Activated CD4-positive, alpha-beta T cell treated with anti-CD3 and anti-CD28 coated beads, Interleukin-2, amount 50 U/mL, for 4 hours (primary cell): ENCODE measurements around the gene PINK1.

ENCODE experiments used
- DNase-seq, 2 experiments: peaks; one replicate each; pipeline ENCODE4 v3.0.0-alpha.2; 2020

PINK1 gene

DNA sequence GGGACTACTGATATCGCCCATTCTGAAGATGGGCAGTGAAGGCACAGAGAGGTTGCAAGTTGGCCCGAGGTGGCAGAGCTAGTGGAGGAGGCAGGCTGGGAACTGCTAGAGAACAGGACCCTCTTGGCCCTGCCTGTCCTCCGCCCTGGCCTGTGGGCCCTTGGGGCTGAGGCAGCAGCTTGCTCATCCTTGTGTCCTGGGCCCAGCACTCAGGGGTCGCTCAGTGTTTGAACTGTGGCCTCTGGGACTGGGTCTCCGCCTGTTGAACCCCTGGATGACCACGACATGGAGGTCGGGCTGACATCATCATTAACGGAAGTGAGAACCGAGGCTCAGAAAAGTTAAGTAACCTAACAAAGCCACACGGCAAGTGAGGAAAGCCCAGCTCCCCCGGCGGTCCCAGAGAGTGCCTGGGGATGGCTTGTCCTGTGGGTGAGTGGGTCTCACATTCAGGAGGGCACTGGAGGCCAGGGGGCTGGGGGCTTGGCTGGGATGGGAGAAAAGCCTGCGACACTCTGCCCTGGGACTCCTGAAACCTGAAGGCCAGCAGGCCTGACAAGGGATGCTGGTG lies 50.9 kb downstream of the PINK1 start:
- DNase-seq = no peak

- no peak for DNase-seq
These were observed 51.4 kb downstream of the PINK1 start for GRCh38 chr1:20684651-20685050.

DNA sequence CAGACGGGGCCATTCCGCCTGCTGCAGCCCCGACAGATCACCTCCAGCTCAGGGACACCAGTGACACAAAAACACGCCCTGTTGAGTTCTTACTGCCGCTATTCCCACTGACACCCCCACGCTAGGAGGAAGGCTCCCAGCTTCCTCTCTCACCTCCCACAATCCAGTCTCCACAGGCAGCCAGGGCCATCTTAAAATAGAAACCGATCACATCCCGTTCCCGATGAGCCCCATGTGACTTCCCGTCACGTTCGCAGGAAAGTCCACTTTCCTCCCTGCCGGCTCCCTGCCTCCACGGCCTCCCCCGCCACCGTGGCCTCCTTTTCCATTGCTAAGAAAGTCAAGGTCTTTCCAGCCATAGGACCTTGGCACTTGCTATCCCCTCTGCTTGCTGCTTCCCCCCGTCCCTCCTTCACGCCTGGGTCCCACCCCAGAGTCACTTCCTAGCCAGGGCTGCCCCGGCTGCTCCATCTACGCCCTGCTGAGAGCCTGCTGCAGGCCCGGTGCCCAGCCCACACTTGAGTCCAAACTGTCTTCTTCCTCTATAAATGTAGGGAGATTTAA lies 51.9 kb downstream of the PINK1 start:
- DNase-seq = no peak

DNA sequence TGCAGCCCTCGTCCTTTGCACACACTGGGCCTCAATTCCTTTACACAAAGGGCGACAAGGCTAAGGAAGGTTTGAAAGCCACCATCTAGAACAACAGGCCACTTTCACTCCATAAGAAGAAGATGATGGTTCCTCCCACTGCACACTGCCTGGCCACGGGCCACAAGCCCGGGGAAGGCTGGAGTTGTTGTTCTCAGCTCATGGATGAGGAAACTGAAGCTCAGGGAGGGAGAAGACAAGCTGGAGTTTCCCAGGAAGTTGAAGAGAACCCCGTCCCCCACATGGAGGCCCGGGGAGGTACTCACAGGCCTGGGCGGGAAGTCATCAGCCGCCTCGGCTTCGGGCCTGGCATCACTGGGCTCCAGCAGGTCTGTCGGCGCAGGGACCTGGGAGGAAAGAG lies 52.5 kb downstream of the PINK1 start:
- no peak for DNase-seq

- no peak for DNase-seq
These were observed 53.8 kb downstream of the PINK1 start for GRCh38 chr1:20686883-20687725.

GRCh38 chr1:20689645-20690056 lies 56.4 kb downstream of the PINK1 start:
- no peak for DNase-seq

DNA sequence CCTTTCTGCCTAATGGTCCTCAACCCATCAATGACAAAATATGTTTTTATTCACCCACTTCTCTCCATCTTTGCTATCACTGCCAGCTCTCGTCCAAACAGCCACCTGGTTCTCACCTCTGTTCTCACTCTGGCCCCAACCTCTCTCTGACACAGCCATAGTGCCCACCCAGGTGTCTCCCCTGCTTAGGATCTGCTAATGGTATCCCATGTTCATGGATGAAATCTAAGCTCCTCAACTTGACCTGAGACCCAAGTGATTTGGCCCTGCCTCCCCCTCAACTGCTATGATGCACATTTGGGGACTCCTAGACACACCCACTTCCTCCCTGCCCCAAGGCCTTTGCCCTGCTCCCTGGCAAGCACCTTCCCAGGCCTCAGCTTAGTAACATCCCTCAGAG lies 58.6 kb downstream of the PINK1 start:
- DNase-seq = no peak

- no peak for DNase-seq
These were observed 60.4 kb downstream of the PINK1 start for GRCh38 chr1:20693623-20694022.

GRCh38 chr1:20695515-20695914 lies 62.3 kb downstream of the PINK1 start:
- no peak for DNase-seq

DNA sequence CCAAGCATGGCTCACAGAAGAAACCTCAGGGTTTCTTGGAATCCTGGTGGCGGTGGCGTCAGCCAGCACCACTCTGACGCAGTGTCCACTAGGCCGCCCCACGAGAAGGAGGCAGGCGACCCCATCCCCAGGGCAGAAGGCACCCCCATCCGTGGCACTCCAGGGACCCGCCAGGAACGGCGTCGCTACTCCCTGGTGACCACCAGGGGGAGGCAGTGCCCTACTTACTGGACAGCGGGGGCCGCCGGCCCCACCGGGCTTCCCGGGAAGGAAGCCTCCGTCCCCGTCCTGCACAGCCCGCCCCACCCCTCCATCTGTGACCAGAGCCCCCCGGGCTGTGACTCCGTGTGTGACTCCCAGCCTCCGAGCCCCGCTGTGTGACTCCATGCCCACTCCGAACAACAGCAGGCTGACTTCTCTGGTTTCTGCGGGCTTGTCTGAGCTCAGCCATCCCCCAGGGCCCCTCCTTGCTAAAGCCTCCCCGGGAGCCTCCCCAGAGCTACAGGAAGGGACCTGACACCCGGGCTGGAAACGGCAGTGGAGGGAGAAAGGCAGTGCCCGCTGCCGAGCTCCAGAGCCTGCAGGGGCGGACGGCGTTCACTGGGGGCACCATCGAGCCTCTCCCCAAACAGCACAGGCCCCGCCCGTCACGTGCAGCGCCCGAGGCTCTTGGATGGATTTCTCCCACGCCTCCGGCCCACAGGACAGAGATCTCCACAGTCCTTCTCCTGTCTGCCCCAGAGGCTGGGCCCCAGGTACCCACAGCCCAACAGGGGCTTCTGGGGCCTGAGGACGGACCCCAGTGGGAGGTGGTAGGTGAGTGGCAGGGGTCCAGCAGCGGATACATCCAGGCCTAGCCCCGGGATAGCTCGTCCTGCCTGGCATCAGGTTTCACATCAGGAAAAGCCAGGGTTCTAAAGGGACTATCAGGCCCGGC lies 63.4 kb downstream of the PINK1 start:
- peak; percentile 59 to 62 for DNase-seq

GRCh38 chr1:20697563-20697962 lies 64.3 kb downstream of the PINK1 start:
- DNase-seq = no peak

DNA sequence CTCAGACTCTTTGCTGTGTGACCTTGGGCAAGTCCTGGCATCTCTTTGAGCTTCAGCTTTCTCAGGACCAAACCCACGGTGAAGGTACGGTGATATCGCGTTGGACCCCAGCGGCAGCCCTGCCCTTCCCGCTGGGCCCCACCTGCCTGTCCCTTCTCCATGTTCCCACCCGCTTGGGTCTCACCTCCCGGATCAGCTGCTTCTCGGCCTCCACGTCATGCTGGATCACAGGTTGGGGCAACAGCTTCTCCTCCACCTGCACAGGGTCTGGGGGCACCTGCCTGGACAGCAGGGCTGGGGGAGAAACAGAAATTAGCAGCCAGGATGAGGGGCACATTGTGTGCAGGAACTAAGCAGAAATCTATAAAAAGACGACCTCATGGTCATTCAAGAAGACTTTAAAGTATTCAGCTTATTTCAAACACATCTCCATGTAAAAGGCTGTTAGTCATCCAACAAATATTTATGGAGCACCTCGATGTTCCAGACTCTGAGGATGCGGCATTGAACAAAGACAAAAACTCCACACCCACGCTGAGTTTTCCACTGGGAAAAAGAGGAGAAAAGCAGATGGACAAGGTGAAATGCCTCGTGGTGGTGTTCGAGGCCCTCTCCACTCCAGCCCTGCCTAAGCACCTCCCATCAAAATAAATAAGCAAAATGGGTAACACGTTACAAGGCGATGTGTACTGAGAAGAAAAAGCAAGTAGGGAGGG lies 65.1 kb downstream of the PINK1 start:
- DNase-seq = no peak

DNA sequence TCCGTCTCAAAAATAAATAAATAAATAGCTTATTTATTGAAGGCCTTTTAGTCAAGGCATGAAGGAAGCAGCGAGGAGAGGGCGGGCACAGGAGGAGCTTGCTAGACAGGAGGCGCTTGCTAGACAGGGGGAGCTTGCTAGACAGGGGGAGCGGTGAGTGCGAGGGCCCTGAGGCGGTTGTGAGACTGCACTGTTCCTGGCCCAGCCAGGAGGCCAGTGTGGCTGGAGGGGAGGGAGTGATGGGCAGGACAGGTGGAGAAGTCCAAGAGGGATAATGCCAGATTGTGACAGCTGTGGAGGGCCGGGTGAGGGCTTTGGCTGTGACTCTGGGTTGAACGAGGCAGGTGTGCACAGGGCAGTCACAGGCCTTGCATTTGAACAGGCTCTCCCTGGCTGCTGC lies 66.3 kb downstream of the PINK1 start:
- DNase-seq = no peak

DNA sequence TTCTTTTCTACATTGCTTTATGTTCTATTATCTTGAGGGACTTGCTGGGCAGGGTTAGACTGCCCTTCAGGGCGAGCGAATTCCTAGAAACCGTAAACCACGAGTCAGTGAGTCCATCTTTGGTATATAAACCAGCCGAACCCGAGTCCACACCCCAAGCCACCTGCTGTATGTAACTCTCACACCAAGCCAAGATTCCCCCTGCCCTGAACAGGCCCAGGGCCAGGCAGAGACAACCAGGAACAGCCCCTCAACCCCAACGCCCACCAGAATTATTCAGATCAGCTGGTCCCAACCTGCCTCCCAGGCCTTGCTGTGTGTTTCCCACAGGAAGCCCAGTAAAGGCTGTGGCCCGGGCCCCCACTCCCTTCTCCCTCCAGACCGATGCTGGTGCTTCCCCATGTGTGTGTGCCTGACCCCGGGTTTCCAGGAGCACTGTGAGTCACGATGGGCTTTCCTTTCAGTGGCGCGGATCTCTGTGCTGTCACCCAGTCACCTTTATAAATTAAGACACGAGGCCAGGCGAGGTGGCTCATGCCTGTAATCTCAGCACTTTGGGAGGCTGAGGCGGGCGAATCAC lies 67.5 kb downstream of the PINK1 start:
- no peak for DNase-seq
